ENCODE results near the gene BOLL.
"Not testable (repeated sequence)": the region's sequence is repeated elsewhere in the genome, so short reads cannot be mapped to it uniquely, and the experiment has no call there.

The BOLL gene

GRCh38 chr2:197795277-197795676 lies 10.2 kb upstream of the BOLL start:
- no peak for DNase-seq

GRCh38 chr2:197793456-197793855 lies 8.3 kb upstream of the BOLL start:
- DNase-seq, result no peak

GRCh38 chr2:197786010-197786877 lies 1.1 kb upstream of the BOLL start:
- peak in 1 of 3 experiments; percentile 6 for DNase-seq

GRCh38 chr2:197782126-197782525 lies 3.0 kb downstream of the BOLL start:
- DNase-seq, result no peak

- DNase-seq, result no peak
These were observed 5.9 kb downstream of the BOLL start for GRCh38 chr2:197779261-197779660.

GRCh38 chr2:197777823-197778407 lies 7.2 kb downstream of the BOLL start:
- DNase-seq, result peak in 1 of 3 experiments; percentile 60

GRCh38 chr2:197760293-197760657 lies 24.8 kb downstream of the BOLL start:
- DNase-seq, result no peak

- DNase-seq, result no peak
These were observed 25.4 kb downstream of the BOLL start for GRCh38 chr2:197759625-197760292.

- no peak for DNase-seq
These were observed 26.1 kb downstream of the BOLL start for GRCh38 chr2:197759013-197759412.

GRCh38 chr2:197740200-197740599 lies 44.9 kb downstream of the BOLL start:
- DNase-seq, result no peak

GRCh38 chr2:197728555-197729544 lies 56.3 kb downstream of the BOLL start:
- not testable (repeated sequence) for DNase-seq

- no peak for DNase-seq
These were observed 58.1 kb downstream of the BOLL start for GRCh38 chr2:197727011-197727410.

- no peak for DNase-seq
These were observed 67.3 kb downstream of the BOLL start for GRCh38 chr2:197717863-197718262.

GRCh38 chr2:197713271-197713670 lies 71.8 kb downstream of the BOLL start:
- DNase-seq, result no peak

GRCh38 chr2:197711578-197711977 lies 73.5 kb downstream of the BOLL start:
- no peak for DNase-seq

- DNase-seq, result no peak
These were observed 74.6 kb downstream of the BOLL start for GRCh38 chr2:197710424-197711042.

- DNase-seq, result not testable (repeated sequence)
These were observed 76.0 kb downstream of the BOLL start for GRCh38 chr2:197709140-197709539.

- DNase-seq, result no peak
These were observed 76.8 kb downstream of the BOLL start for GRCh38 chr2:197708331-197708730.

- DNase-seq, result peak in 1 of 3 experiments; percentile 42
These were observed 77.6 kb downstream of the BOLL start for GRCh38 chr2:197707316-197708213.

GRCh38 chr2:197706839-197707207 lies 78.3 kb downstream of the BOLL start:
- no peak for DNase-seq

All from NCI-H1417 (cell line).